GM21737 (cell line): Measurements from ENCODE around the gene CEL.
A peak's percentile ranks its signal among the peaks of the same experiment; 100 is the strongest.

Experiments used
- ATAC-seq: cut with Tn5 transposase; IDR thresholded peaks from one replicate; pipeline ENCODE4 v1.9.1; 2021; ENCODE audit warnings: mild to moderate bottlenecking, moderate library complexity; ENCODE audit not compliant: unreplicated experiment

Gene CEL

DNA sequence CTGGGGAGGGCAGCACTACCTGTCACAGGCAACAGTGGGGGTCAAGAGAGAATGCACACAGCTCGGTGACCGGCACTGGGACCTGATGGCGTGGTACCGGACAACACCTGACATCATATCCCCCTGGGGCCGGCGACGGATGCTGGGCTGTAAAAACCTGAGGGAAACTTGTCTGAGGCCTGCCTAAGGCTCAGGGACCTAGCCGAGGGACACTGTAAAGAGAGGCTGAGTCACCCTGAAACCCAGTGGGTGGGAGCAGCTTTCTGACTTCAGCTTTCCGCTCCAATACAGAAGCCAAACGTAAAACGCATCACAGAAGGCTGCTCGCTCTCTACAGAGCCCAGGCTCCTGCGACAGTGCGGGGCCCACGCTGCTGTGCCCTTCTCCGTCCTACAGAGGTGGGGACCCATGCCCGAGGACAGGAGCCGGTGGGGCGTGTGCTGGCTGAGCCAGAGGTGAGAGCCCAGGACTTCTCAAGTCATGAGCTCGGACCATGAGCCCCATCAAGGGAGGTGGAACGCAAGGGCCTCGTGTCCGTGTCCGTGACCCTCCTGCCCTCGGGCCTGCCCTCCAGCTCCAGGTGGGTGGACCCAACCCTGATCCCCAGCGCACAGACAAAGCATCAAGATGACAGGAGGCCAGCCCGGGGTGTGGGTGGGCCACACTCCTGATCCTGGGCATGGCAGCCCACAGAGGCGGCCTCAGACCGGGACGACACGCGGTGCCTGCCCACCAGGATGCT is 54.0 kb downstream of the CEL start:
- ATAC-seq: peak; percentile 60

DNA sequence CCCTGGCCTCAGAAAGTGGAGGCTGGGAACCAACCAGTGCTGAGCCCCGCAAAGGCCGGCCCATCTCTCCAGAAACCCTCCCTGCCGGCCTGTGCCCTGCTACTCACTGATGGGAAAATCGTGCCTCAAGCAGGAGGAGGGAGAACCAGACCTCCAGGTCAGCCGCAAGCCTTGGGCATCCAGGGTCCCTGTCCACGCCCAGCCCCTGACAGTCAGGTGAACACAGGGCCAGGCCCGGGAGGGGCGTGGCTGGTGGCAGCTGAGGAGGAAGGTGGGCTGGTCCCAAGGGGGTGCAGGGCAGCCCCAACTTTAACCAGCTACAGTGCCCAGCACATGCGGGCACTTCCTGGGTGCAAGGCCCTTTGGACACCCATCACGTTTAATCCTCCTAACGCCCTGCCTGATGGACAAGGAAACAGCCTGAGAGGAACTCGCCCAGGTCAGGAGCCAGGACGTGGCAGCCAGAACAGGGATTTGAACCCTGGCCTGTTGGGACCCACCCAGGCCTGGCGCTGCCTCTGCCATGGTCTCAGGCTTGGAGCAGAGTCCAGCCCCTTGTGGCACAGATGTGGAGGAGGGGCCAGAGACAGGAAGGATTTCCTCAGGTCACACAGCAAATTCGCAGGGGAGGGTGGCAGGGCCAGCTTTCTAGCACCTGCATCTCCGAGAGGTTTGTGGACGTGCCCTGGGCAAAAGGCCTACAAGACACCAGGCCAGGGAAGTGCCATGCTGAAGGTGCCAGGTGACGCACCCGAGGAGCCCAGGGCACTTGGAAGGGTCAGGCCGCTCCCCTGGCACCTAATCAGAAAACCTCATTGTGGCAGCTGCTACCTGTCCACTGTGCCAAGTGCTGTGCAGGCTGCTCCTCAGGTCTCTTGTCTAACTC is 54.8 kb downstream of the CEL start:
- no peak for ATAC-seq

GRCh38 chr9:133117271-133118178 is 55.7 kb downstream of the CEL start:
- ATAC-seq: no peak

GRCh38 chr9:133118179-133118520 is 56.4 kb downstream of the CEL start:
- ATAC-seq: no peak

DNA sequence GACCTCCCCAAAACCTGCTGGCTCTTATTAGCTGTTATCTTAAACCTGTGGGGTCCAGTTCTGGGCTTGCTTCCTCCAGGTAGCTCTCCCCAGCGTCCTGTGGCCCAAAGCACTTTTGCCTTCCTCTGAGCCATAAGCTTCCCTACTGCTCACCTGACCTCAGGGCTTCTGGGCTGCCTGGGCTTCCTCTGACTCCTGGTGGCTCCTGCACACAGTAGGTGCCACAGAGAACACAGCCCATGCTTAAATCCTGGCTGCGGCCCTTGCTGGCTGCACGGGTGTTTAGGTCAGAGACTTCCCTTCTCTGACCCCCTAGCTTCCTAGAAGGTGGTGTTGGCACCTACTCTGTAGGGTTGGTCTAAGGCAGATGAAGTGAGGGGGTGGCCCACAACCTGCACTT is 56.8 kb downstream of the CEL start:
- ATAC-seq: no peak

DNA sequence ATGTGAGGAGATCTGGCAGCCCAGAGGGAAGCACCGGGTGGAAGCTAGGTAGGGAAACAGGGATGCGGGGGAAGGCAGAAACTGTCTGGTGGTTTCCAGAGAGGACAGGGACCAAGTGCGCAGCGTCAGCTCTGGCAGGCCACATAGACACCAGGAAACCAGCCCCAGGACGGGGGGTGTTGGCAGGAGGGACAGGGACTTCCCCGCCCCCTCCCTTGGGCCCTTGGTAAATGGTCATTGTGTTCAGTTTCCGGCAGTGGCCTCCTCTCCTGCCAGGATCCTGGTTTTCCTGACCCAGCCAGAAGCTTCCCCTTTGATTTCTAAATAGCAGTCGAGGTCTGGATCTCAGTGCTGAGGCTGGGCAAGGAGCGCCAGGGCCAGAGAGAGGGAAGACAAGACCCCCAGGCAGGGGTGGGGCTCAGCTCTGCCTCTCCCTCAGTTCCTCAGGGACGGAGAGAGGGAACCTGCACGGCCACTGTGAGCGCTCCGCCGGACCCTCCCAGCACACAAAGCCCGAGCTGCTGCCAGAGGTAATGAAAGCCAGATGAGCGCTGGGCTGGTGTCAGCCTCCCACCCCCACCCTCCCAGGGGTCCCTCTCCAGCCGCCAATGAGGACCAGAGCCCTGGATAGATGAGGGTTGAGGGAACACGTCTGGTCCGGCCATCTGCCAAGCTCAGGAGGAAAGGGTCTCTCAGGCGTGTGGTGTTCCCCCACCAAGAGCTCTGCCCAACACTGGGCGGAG is 57.5 kb downstream of the CEL start:
- no peak for ATAC-seq

DNA sequence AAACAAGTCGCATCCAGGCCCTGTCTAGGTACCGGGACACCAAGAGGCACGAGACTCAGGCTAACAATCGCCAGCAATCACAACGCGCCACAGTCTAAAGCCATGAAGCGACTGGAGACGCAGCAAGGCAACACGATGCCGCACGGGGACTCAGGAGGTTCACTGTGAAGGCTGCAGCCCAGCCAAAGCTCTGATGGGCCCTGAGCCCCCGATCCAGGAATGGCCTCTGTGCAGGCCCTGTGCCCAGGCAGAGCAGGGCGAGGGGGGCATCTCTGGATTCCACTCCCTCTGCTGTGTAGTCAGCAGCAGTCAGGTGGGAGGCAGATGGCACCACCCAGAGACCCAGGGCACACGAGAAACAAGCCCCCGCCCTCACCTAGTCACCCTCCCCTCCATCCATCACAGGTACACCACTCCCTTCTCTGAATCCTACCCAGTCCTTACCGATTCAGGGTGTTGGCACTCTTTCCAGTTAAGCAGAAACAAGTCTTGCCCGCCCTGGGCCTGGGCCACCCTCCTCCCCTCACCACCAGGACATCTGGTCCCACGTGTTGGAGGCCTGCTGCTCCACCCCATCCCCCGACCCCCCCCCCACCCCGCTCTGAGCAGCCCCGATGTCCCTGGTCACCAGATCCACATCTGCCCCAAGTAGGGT is 58.2 kb downstream of the CEL start:
- ATAC-seq: no peak

DNA sequence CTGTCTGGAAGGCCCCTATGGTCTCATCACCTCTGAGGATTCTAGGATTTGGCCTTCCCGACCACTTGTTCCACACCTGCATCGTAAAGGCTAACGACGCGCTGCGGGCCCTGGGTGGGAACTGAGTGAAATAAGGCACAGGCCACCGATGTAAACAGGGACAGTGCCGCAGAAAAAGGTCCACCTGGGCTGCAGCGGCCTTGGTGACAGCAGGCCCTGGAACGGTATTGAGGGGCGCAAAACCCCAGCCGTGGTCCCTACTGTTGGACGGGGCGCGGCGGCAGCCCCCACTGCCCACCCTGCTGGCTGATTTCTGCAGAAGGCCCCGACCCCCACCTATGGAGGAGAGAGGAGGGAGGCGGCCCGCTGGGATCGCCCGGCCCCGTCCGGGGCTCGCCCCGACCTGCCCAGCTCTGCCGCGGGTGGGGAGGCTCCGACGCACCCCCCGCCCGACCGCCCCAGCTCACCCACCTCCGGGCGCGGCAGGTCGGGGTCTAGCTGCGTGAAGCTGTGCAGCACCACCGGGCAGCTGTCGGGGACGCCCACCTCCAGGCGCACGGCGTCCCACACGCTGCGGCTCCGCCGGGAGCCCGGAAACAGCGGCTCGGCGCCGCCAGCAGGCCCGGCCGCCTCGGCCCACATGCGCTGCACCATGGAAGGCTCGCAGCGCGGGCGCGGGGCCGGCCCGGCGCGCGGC is 58.9 kb downstream of the CEL start:
- peak; percentile 11 for ATAC-seq
